Type B pancreatic cell (in vitro differentiated cells): Measurements from ENCODE around the gene ERC1. TPM values are rescaled to one million over a fixed set of nuclear protein-coding genes. Genes with fewer than 3 reads are reported as not detected.

Experiments
- DNase-seq: peaks from one replicate; pipeline ENCODE4 v3.0.0; 2021; ENCODE audit warnings: mixed read lengths; ENCODE audit not compliant: unreplicated experiment; ENCODE audit errors: extremely low spot score
- H3K27ac Mint-ChIP-seq: 2 replicates; pipeline ENCODE4 v1.8.0; 2021; ENCODE audit warnings: mild to moderate bottlenecking, mixed read lengths
- H3K27me3 Mint-ChIP-seq: 2 replicates; pipeline ENCODE4 v1.8.0; 2021; ENCODE audit warnings: mixed read lengths
- H3K36me3 Mint-ChIP-seq: 2 replicates; pipeline ENCODE4 v1.8.0; 2021; ENCODE audit warnings: mixed read lengths
- H3K4me1 Mint-ChIP-seq: one replicate; pipeline ENCODE4 v1.8.0; 2021; ENCODE audit warnings: mixed read lengths; ENCODE audit not compliant: unreplicated experiment
- H3K4me3 Mint-ChIP-seq: 2 replicates; pipeline ENCODE4 v1.8.0; 2021; ENCODE audit warnings: mild to moderate bottlenecking, mixed read lengths
- H3K9me3 Mint-ChIP-seq: 2 replicates; pipeline ENCODE4 v1.8.0; 2021; ENCODE audit warnings: mixed read lengths
- total RNA-seq: library from RNA; stranded (reverse); gene quantifications from 2 replicates; pipeline ENCODE4 v1.2.1, GENCODE V29; 2021; ENCODE audit warnings: low replicate concordance
- TF ChIP-seq, protein P1 (sequence below): fragments of 200-600 bp; sonication (generic); conservative IDR thresholded peaks from 2 replicates; pipeline ENCODE4 v1.5.0; 2021; ENCODE audit warnings: antibody characterized with exemption, mild to moderate bottlenecking

The ERC1 gene
- total RNA-seq, 1 donor from 2014 or later = 62.8 TPM

DNA sequence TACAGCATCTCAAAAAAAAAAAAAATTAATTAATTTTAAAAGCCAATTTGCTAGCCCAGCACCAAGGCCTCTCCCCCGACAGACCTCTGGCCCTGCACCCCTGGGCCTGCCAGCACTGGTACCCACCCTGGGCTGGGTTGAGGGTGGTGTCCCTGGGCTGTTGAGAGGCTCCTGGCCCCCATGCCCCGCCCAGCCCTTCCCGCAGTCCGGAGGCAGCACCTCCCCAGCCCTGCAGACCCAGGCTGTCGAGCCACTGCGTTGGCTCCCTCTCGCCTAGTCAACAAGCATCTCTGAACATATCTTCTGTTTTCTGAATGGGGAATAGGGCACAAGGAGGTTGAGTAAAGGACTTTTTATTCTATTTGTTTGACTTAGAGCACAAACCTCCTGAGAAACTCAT is 516.3 kb downstream of the ERC1 start:
- peaks cover 12% of the 10 kb centered on the region for H3K4me1 Mint-ChIP-seq
- H3K27ac Mint-ChIP-seq = no peak overlapping the region
- DNase-seq = no peak
- no peaks in the 10 kb centered on the region for H3K9me3 Mint-ChIP-seq
- no peak overlapping the region for H3K4me3 Mint-ChIP-seq
- TF ChIP-seq, protein P1, sequence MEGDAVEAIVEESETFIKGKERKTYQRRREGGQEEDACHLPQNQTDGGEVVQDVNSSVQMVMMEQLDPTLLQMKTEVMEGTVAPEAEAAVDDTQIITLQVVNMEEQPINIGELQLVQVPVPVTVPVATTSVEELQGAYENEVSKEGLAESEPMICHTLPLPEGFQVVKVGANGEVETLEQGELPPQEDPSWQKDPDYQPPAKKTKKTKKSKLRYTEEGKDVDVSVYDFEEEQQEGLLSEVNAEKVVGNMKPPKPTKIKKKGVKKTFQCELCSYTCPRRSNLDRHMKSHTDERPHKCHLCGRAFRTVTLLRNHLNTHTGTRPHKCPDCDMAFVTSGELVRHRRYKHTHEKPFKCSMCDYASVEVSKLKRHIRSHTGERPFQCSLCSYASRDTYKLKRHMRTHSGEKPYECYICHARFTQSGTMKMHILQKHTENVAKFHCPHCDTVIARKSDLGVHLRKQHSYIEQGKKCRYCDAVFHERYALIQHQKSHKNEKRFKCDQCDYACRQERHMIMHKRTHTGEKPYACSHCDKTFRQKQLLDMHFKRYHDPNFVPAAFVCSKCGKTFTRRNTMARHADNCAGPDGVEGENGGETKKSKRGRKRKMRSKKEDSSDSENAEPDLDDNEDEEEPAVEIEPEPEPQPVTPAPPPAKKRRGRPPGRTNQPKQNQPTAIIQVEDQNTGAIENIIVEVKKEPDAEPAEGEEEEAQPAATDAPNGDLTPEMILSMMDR = no peak
- H3K27me3 Mint-ChIP-seq = peaks cover 8% of the 10 kb centered on the region
- peaks cover 13% of the 10 kb centered on the region for H3K36me3 Mint-ChIP-seq

- TF ChIP-seq, protein P1 = no peak
- Mint-ChIP-seq H3K4me3 (no peak overlapping the region), H3K4me1 (peaks cover 12% of the 10 kb centered on the region), H3K27me3 (peaks cover 4% of the 10 kb centered on the region), H3K9me3 (peaks cover 4% of the 10 kb centered on the region), H3K27ac (no peak overlapping the region), H3K36me3 (peaks cover 17% of the 10 kb centered on the region)
- DNase-seq = no peak
These were observed 518.5 kb downstream of the ERC1 start for GRCh38 chr12:1509413-1510052.

- Mint-ChIP-seq H3K27me3 (peaks cover 6% of the 10 kb centered on the region), H3K4me1 (peaks cover 12% of the 10 kb centered on the region), H3K9me3 (peaks cover 4% of the 10 kb centered on the region), H3K36me3 (peaks cover 24% of the 10 kb centered on the region), H3K4me3 (no peak overlapping the region), H3K27ac (no peak overlapping the region)
- DNase-seq = no peak
- TF ChIP-seq, protein P1 = no peak
These were observed 519.2 kb downstream of the ERC1 start for GRCh38 chr12:1510056-1510812.

GRCh38 chr12:1515010-1515409 is 524.0 kb downstream of the ERC1 start:
- Mint-ChIP-seq H3K27me3 (peaks cover 20% of the 10 kb centered on the region), H3K36me3 (peaks cover 23% of the 10 kb centered on the region), H3K9me3 (peaks cover 9% of the 10 kb centered on the region), H3K4me3 (no peak overlapping the region), H3K4me1 (peaks cover 9% of the 10 kb centered on the region), H3K27ac (no peak overlapping the region)
- TF ChIP-seq, protein P1 = no peak
- DNase-seq = no peak

DNA sequence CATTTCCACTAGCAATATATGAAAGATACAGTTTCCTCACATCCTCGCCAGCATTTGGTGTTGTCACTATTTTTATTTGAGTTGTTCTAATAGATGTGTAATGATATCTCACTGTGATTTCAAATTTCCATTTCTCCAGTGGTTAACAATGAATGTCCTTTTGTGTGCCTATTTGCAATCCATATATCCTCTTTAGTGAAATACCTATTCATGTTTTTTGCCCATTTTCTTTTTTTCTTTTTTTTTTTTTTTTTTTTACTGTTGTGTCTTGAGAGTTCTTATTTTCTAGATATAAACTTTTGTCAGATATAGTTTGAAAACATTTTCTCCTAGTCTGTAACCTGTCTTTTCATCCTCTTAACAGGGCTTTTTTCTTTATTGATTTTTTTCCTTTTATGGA is 524.4 kb downstream of the ERC1 start:
- Mint-ChIP-seq H3K36me3 (peaks cover 23% of the 10 kb centered on the region), H3K27me3 (peaks cover 20% of the 10 kb centered on the region)
- TF ChIP-seq, protein P1 = no peak

More for the DNA sequence above, 524.4 kb downstream of the ERC1 start:
- H3K4me3 Mint-ChIP-seq = no peak overlapping the region
- no peak for DNase-seq
- H3K4me1 Mint-ChIP-seq = peaks cover 5% of the 10 kb centered on the region
- no peak overlapping the region for H3K27ac Mint-ChIP-seq
- peaks cover 9% of the 10 kb centered on the region for H3K9me3 Mint-ChIP-seq
